OCI-LY3 (cell line): ENCODE results near the gene WNT7A.

ENCODE experiments used
- H2AFZ ChIP-seq: fragments of 200-600, 300-600 bp; shearing (Covaris generic); 2 replicates; pipeline ENCODE4 v1.6.0; 2014; ENCODE audit warnings: antibody characterized with exemption, low read depth, low read length
- H3K27ac ChIP-seq: fragments of 200-600, 300-600 bp; sonication (generic); 2 replicates; pipeline ENCODE4 v1.5.1; 2014; ENCODE audit warnings: mild to moderate bottlenecking, low read length, moderate library complexity, mixed read lengths
- H3K27me3 ChIP-seq: fragments of 200-600, 300-600 bp; sonication (generic); 2 replicates; pipeline ENCODE4 v1.6.1; 2014; ENCODE audit warnings: low read depth, low read length, mixed read lengths
- H3K36me3 ChIP-seq: fragments of 200-600, 300-600 bp; sonication (generic); replicated peaks from 2 replicates; pipeline ENCODE3; 2014; ENCODE audit warnings: low read depth, low read length, mixed read lengths
- H3K4me1 ChIP-seq: fragments of 300-600, 200-600 bp; sonication (generic); 2 replicates; pipeline ENCODE4 v1.6.1; 2014; ENCODE audit warnings: low read length, mixed read lengths
- H3K4me2 ChIP-seq: fragments of 200-600, 300-600 bp; sonication (generic); 2 replicates; pipeline ENCODE4 v1.6.1; 2014; ENCODE audit warnings: low read length, mixed read lengths
- H3K4me3 ChIP-seq: fragments of 300-600, 200-600 bp; sonication (generic); 2 replicates; pipeline ENCODE4 v1.5.1; 2014; ENCODE audit warnings: antibody characterized with exemption, mild to moderate bottlenecking, low read length, moderate library complexity
- H3K79me2 ChIP-seq: fragments of 300-600, 200-600 bp; shearing (Covaris generic); 2 replicates; pipeline ENCODE4 v1.6.1; 2014; ENCODE audit warnings: mild to moderate bottlenecking, low read length, mixed read lengths
- H3K9ac ChIP-seq: fragments of 300-600, 200-600 bp; shearing (Covaris generic); 2 replicates; pipeline ENCODE4 v1.6.0; 2014; ENCODE audit warnings: mild to moderate bottlenecking, low read length, moderate library complexity
- H3K9me3 ChIP-seq: fragments of 200-600, 300-600 bp; shearing (Covaris generic); 2 replicates; pipeline ENCODE4 v1.6.1; 2014; ENCODE audit warnings: low read length, mixed read lengths; ENCODE audit not compliant: insufficient read depth
- H4K20me1 ChIP-seq: fragments of 200-600, 300-600 bp; sonication (generic); 2 replicates; pipeline ENCODE4 v1.6.1; 2016; ENCODE audit warnings: low read length, mixed read lengths; ENCODE audit not compliant: insufficient read depth
- EZH2phosphoT487 ChIP-seq: fragments of 200-600 bp; shearing (Covaris generic); IDR thresholded peaks from 2 replicates; pipeline ENCODE4 v1.6.1; 2018; ENCODE audit warnings: antibody characterized with exemption, mixed run types, low read depth
- TF ChIP-seq, protein P1 (sequence below): fragments of 200-600, 300-600 bp; sonication (generic); IDR thresholded peaks from 2 replicates; pipeline ENCODE4 v1.5.1; 2014; ENCODE audit warnings: antibody characterized with exemption, low read length, low read depth

Gene WNT7A

DNA sequence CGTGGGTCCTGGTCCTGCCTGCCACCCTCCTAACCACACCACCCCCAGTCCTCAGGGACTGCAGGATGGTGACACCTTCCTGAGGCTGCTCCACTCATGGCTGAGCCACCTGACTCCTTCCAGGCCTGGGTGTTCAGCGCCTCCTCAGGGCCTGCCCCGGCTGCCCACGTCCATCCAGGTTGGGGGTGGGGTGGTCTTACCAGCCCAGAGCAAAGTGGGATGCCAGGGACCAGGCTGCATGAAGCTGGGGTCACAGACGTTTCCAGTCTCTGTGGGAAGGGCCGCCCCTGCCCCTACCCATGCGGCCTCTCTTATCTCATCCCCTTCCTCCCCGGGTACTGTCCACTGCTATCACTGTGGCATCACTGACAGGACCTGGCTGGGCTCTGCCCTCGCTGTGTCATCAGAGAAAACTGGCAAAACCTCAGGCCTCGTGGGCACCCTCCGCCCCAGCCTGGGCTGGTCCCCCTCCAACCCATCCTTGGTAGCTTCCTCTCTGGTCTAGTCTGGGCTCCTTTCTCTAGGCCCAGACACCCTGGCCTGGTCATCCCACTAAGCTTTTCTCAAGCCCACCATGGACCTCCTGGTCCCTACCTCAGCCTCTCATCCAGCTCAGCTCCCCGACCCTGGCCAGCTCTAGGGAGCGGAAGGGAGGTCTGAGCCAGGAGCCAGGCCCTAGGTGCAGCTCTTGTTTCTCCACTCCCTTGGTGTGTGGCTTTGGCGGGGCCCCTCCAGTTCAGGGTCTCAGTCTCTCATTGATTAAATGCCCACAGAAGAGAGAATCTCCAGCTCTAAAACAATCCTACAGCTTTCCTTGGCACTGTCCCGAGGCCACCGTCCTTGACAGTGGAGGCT is 32.9 kb downstream of the WNT7A start:
- no peak overlapping the region for H2AFZ ChIP-seq
- H3K4me2 ChIP-seq: no peak overlapping the region
- H3K27ac ChIP-seq: no peak overlapping the region
- no peak for TF ChIP-seq EZH2phosphoT487
- TF ChIP-seq, protein P1, sequence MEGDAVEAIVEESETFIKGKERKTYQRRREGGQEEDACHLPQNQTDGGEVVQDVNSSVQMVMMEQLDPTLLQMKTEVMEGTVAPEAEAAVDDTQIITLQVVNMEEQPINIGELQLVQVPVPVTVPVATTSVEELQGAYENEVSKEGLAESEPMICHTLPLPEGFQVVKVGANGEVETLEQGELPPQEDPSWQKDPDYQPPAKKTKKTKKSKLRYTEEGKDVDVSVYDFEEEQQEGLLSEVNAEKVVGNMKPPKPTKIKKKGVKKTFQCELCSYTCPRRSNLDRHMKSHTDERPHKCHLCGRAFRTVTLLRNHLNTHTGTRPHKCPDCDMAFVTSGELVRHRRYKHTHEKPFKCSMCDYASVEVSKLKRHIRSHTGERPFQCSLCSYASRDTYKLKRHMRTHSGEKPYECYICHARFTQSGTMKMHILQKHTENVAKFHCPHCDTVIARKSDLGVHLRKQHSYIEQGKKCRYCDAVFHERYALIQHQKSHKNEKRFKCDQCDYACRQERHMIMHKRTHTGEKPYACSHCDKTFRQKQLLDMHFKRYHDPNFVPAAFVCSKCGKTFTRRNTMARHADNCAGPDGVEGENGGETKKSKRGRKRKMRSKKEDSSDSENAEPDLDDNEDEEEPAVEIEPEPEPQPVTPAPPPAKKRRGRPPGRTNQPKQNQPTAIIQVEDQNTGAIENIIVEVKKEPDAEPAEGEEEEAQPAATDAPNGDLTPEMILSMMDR: no peak
- H3K79me2 ChIP-seq: no peaks in the 10 kb centered on the region
- H3K9ac ChIP-seq: no peak overlapping the region
- H3K36me3 ChIP-seq: no peaks in the 10 kb centered on the region
- H3K9me3 ChIP-seq: no peaks in the 10 kb centered on the region
- peaks cover 24% of the 10 kb centered on the region for H3K27me3 ChIP-seq
- no peaks in the 10 kb centered on the region for H4K20me1 ChIP-seq
- H3K4me3 ChIP-seq: no peak overlapping the region
- H3K4me1 ChIP-seq: peaks cover 9% of the 10 kb centered on the region

DNA sequence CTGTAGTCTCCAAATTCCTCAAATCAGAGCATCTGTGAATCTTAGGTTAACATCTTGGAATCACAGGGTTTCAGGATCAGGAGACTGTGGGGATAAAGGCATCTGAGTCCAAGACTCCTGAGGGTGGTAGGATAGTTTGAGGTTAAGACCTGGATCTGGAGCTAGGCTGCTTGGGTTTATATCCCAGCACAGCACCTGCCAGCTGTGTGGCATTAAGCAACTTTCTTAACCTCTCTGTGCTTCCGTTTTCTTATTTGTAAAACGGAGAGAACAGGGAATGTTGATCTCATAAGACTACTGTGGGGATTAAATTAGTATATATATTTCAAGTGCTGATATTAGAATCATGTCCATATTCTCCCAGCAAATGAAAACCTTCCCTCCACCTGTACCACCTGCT is 33.6 kb downstream of the WNT7A start:
- Histone ChIP-seq H2AFZ (no peak overlapping the region), H3K27me3 (peaks cover 31% of the 10 kb centered on the region), H3K4me3 (no peak overlapping the region), H3K4me2 (no peak overlapping the region), H3K27ac (no peak overlapping the region), H4K20me1 (no peaks in the 10 kb centered on the region), H3K9ac (no peak overlapping the region), H3K9me3 (no peaks in the 10 kb centered on the region), H3K4me1 (peaks cover 2% of the 10 kb centered on the region), H3K36me3 (no peaks in the 10 kb centered on the region), H3K79me2 (no peaks in the 10 kb centered on the region)
- TF ChIP-seq, protein P1: no peak
- no peak for TF ChIP-seq EZH2phosphoT487

DNA sequence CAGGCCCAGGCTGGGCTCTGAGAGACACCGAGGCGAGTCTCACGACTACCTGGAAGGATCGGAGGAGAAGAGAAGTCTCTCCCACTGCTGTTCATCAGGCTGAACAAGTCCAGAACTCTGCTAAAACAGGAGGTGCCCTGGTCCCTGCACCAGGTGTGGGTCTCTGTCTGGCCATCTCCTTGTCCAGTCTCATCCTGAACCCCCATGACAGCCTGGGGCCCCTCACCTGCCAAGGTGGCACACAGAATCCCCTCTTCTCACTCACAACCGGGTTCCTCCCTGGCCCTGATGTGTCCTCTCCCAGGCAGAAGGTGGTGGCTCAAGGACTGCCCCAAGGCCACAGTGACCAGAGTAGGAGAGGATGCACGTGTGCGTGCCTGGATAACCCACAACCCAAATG is 34.1 kb downstream of the WNT7A start:
- Histone ChIP-seq H3K27ac (no peak overlapping the region), H3K4me3 (no peak overlapping the region), H3K4me2 (no peak overlapping the region)

DNA sequence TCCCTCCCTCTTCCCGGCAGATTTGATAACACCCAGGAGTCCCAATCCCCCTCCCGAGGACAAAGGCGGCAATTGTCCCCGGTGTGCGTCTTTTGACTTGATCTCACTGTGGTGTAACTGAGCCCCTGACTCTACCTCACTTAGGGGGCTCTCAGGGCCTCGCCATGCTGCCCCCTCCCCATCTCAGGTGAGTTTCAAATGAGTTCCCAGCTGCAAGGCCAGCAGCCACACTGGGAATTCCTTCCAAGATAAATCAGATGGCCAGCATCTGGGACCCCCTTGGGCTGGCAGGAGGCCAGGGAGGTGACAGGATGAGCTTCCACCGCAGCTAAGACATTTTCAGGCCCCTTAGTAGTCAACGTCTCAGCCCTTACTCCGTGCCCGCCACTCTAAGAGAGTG is 35.0 kb downstream of the WNT7A start:
- peaks cover 37% of the 10 kb centered on the region for H3K27me3 ChIP-seq
- no peak overlapping the region for H3K4me2 ChIP-seq
- no peak overlapping the region for H2AFZ ChIP-seq
- H4K20me1 ChIP-seq: no peaks in the 10 kb centered on the region
- TF ChIP-seq, protein P1: no peak
- no peak for TF ChIP-seq EZH2phosphoT487
- H3K27ac ChIP-seq: no peak overlapping the region
- H3K4me3 ChIP-seq: no peak overlapping the region
- no peaks in the 10 kb centered on the region for H3K9me3 ChIP-seq
- no peaks in the 10 kb centered on the region for H3K79me2 ChIP-seq
- no peaks in the 10 kb centered on the region for H3K36me3 ChIP-seq
- no peaks in the 10 kb centered on the region for H3K4me1 ChIP-seq
- no peak overlapping the region for H3K9ac ChIP-seq

More for the DNA sequence above, 34.1 kb downstream of the WNT7A start:
- Histone ChIP-seq H2AFZ (no peak overlapping the region), H3K9ac (no peak overlapping the region), H3K27me3 (peaks cover 34% of the 10 kb centered on the region), H3K9me3 (no peaks in the 10 kb centered on the region), H3K4me1 (no peaks in the 10 kb centered on the region), H4K20me1 (no peaks in the 10 kb centered on the region), H3K36me3 (no peaks in the 10 kb centered on the region), H3K79me2 (no peaks in the 10 kb centered on the region)
- no peak for TF ChIP-seq EZH2phosphoT487
- TF ChIP-seq, protein P1: no peak
